Measurements from ENCODE around the gene SEC16A.

- TF ChIP-seq CTCF (IDR thresholded peaks at IDR 0.05; ENCODE audit: insufficient read depth, low read depth, low read length) (no peak), EZH2 (IDR thresholded peaks at IDR 0.05; ENCODE audit: insufficient read depth, low read length) (no peak)
Observed at GRCh38 chr9:136518623-136519022, 35.8 kb upstream of the SEC16A start.
